ENCODE results near the gene PRKAG3.

- no peak for TF ChIP-seq EZH2 (IDR thresholded peaks at IDR 0.05; ENCODE audit: insufficient read depth, poor library complexity, severe bottlenecking)
- TF ChIP-seq EZH2phosphoT487 (IDR thresholded peaks at IDR 0.05; ENCODE audit: insufficient read depth, low read depth): no peak
These were observed 18.1 kb upstream of the PRKAG3 start for GRCh38 chr2:218849721-218850120.
